Measurements from ENCODE around the gene AVPR2. TPM values are rescaled to one million over a fixed set of nuclear protein-coding genes. Genes with fewer than 3 reads are reported as not detected.
A peak's percentile ranks its signal among the peaks of the same experiment; 100 is the strongest.

AVPR2 gene
- total and polyA plus RNA-seq, 10 of the 15 experiments (the other 5 are each of a cell fraction or from before 2014, with no cell fraction given): 0.12 to 0.37 TPM; not detected in 8

DNA sequence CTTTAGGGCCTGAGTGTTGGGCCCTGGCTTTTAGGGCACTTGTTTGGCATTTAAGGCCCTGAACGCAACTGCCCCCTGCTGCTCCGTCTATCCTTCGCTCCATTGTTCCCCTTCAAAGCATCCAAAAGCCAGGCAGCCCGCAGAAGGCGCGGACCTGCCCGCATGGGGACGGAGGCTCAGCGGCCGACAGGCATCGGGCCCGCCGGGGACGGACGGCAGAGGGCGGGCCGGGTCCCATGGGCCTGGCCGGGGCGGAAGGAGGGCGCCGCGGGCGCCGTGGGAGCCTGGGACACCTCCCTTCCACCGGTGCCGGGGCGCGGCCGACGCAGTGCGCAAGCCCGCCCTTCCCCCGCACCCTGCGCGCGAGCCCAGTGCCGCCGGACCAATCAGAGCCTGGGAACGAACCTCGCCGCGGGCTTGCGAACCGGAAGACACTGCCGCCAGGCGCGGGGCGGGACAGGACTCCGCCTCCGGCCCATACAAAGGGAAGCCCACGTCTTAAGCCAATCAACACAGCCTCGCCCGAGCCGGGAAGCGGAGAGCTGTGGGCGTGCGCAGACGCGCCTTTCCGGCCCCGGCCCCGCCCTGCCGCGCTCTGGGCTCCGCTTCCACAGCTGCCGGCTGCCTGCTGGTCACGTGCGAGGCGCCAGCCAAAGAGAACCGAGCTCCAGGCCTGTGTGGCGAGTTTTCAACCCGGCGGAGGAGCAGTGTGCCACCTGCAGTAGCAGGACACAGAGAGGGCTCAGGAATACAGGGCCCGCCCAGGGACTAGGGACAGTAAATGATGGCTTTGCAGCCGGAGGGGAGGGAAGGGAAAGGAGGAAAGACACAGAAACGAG is 23.7 kb downstream of the AVPR2 start:
- Histone ChIP-seq H3K27ac (ENCODE audit: control insufficient read depth, insufficient read depth) (peak overlapping the region; percentile 98), H2AFZ (ENCODE audit: control insufficient read depth, low read depth, low read length) (no peak overlapping the region), H3K4me2 (ENCODE audit: control insufficient read depth, insufficient read depth) (peak overlapping the region; percentile 93), H3K27me3 (replicated peaks in 1 of 2; ENCODE audit: control insufficient read depth in 2 of 2, insufficient read depth in 2 of 2, low read length in 1 of 2) (no peaks in the 10 kb centered on the region), H3K4me1 (ENCODE audit: control insufficient read depth, insufficient read depth, low read length) (peaks cover 9% of the 10 kb centered on the region; the same call in 1 of the 2 replicates), H4K20me1 (ENCODE audit: control insufficient read depth, insufficient read depth) (no peaks in the 10 kb centered on the region), H3K79me2 (ENCODE audit: control insufficient read depth, insufficient read depth, low read length) (peaks cover 33% of the 10 kb centered on the region), H3K9ac (ENCODE audit: control insufficient read depth, insufficient read depth, low read length) (peak overlapping the region; percentile 97), H3K36me3 (ENCODE audit: control insufficient read depth in 2 of 2, insufficient read depth in 2 of 2, low read length in 1 of 2) (peaks cover 0 to 2% of the 10 kb centered on the region in 2 experiments; a peak in 3 of 4 replicates), H3K4me3 (peak overlapping the region; percentile 74), H3K9me3 (replicated peaks; ENCODE audit: control insufficient read depth, insufficient read depth, low read length) (no peaks in the 10 kb centered on the region; the same call in 2 of the 3 replicates)
- no TSS peak for BruUV-seq (replicated peaks)
- RAD21 ChIA-PET (ENCODE audit: unreplicated experiment): interaction anchor here (1.0 to 6.2 kb wide), 4 partner anchors 17 to 134 kb away, joined by 3 to 48 read pairs (median 8); partner anchors contain the start of genes HCFC1, IDH3G and SSR4
- 2% methylated on average over 71 of the region's 76 CpGs for WGBS (ENCODE audit: insufficient coverage, insufficient replicate concordance, low lambda C conversion rate, missing lambda C conversion rate)
- POLR2A ChIA-PET: interaction anchor here (0.5 to 5.8 kb wide), 9 partner anchors 9 to 201 kb away, joined by 3 to 68 read pairs (median 4); partner anchors contain the start of genes HCFC1, IDH3G, SSR4 and TMEM187
- CTCF ChIA-PET: interaction anchor here (0.6 to 8.7 kb wide), 7 partner anchors 19 to 206 kb away, joined by 3 to 172 read pairs (median 4); partner anchors contain the start of genes PLXNB3 and RENBP
- in situ Hi-C loops (cut with MboI) (loop anchor here (10.0 kb wide), 1 partner anchor 57 kb away; no protein-coding TSS in a partner anchor), intact Hi-C loops (cut with micrococcal nuclease; ENCODE audit: unreplicated experiment) (loop anchor here (2.0 to 5.0 kb wide), 4 partner anchors 43 to 444 kb away; partner anchors contain the start of genes ABCD1, BCAP31, FLNA and HCFC1)
- SMC1A ChIA-PET (ENCODE audit: uncharacterized antibody, unreplicated experiment): interaction anchor here (0.6 to 5.5 kb wide), 3 partner anchors 19 to 74 kb away, joined by 3 to 61 read pairs (median 5); no protein-coding TSS in a partner anchor
- DNase-seq (ENCODE audit: low read depth, low spot score) (peak; percentile 91), ATAC-seq (peak; percentile 78), FAIRE-seq (peak; percentile 95)
- TF ChIP-seq ESRRA (IDR thresholded peaks at IDR 0.05; ENCODE audit: low read length) (no peak), HCFC1 (IDR thresholded peaks at IDR 0.05; ENCODE audit: low read length) (0 out of 2 replicates have a peak, but pooled peaks have one; percentile 29), NFYB (IDR thresholded peaks at IDR 0.05; ENCODE audit: insufficient read depth, low read depth, low read length) (peak; percentile 64; the same call in 1 of the 2 replicates), CHD2 (IDR thresholded peaks at IDR 0.05; ENCODE audit: borderline replicate concordance, low read depth, low read length) (peak; percentile 53), BHLHE40 (IDR thresholded peaks at IDR 0.05; ENCODE audit: borderline replicate concordance in 1 of 2, low read depth in 2 of 2, low read length in 1 of 2) (peak; percentile 84 to 94), BMI1 (IDR thresholded peaks at IDR 0.05; ENCODE audit: borderline replicate concordance) (no peak), HDAC2 (IDR thresholded peaks at IDR 0.05) (no peak)
- TF ChIP-seq, protein P1, sequence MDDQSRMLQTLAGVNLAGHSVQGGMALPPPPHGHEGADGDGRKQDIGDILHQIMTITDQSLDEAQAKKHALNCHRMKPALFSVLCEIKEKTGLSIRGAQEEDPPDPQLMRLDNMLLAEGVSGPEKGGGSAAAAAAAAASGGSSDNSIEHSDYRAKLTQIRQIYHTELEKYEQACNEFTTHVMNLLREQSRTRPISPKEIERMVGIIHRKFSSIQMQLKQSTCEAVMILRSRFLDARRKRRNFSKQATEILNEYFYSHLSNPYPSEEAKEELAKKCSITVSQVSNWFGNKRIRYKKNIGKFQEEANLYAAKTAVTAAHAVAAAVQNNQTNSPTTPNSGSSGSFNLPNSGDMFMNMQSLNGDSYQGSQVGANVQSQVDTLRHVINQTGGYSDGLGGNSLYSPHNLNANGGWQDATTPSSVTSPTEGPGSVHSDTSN (IDR thresholded peaks at IDR 0.05; ENCODE audit: insufficient replicate concordance, low read depth, low read length): no peak
- TF ChIP-seq, protein P2, sequence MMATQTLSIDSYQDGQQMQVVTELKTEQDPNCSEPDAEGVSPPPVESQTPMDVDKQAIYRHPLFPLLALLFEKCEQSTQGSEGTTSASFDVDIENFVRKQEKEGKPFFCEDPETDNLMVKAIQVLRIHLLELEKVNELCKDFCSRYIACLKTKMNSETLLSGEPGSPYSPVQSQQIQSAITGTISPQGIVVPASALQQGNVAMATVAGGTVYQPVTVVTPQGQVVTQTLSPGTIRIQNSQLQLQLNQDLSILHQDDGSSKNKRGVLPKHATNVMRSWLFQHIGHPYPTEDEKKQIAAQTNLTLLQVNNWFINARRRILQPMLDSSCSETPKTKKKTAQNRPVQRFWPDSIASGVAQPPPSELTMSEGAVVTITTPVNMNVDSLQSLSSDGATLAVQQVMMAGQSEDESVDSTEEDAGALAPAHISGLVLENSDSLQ (IDR thresholded peaks at IDR 0.05): peak; percentile 61; the same call in 1 of the 2 replicates
- TF ChIP-seq, protein P3, sequence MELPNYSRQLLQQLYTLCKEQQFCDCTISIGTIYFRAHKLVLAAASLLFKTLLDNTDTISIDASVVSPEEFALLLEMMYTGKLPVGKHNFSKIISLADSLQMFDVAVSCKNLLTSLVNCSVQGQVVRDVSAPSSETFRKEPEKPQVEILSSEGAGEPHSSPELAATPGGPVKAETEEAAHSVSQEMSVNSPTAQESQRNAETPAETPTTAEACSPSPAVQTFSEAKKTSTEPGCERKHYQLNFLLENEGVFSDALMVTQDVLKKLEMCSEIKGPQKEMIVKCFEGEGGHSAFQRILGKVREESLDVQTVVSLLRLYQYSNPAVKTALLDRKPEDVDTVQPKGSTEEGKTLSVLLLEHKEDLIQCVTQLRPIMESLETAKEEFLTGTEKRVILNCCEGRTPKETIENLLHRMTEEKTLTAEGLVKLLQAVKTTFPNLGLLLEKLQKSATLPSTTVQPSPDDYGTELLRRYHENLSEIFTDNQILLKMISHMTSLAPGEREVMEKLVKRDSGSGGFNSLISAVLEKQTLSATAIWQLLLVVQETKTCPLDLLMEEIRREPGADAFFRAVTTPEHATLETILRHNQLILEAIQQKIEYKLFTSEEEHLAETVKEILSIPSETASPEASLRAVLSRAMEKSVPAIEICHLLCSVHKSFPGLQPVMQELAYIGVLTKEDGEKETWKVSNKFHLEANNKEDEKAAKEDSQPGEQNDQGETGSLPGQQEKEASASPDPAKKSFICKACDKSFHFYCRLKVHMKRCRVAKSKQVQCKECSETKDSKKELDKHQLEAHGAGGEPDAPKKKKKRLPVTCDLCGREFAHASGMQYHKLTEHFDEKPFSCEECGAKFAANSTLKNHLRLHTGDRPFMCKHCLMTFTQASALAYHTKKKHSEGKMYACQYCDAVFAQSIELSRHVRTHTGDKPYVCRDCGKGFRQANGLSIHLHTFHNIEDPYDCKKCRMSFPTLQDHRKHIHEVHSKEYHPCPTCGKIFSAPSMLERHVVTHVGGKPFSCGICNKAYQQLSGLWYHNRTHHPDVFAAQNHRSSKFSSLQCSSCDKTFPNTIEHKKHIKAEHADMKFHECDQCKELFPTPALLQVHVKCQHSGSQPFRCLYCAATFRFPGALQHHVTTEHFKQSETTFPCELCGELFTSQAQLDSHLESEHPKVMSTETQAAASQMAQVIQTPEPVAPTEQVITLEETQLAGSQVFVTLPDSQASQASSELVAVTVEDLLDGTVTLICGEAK (IDR thresholded peaks at IDR 0.05; ENCODE audit: borderline replicate concordance): peak; percentile 49; the same call in 1 of the 2 replicates
- TF ChIP-seq, protein P4, sequence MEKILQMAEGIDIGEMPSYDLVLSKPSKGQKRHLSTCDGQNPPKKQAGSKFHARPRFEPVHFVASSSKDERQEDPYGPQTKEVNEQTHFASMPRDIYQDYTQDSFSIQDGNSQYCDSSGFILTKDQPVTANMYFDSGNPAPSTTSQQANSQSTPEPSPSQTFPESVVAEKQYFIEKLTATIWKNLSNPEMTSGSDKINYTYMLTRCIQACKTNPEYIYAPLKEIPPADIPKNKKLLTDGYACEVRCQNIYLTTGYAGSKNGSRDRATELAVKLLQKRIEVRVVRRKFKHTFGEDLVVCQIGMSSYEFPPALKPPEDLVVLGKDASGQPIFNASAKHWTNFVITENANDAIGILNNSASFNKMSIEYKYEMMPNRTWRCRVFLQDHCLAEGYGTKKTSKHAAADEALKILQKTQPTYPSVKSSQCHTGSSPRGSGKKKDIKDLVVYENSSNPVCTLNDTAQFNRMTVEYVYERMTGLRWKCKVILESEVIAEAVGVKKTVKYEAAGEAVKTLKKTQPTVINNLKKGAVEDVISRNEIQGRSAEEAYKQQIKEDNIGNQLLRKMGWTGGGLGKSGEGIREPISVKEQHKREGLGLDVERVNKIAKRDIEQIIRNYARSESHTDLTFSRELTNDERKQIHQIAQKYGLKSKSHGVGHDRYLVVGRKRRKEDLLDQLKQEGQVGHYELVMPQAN (conservative IDR thresholded peaks at IDR 0.05): peak; percentile 49; the same call in 1 of the 2 replicates
